ENCODE measurements around the gene GTPBP6. TPM values are rescaled to one million over a fixed set of nuclear protein-coding genes. Genes with fewer than 3 reads are reported as not detected.

The GTPBP6 gene
- total RNA-seq, 4 donors from 2014 or later = 35.3 to 53.5 (median 46.3) TPM

DNA sequence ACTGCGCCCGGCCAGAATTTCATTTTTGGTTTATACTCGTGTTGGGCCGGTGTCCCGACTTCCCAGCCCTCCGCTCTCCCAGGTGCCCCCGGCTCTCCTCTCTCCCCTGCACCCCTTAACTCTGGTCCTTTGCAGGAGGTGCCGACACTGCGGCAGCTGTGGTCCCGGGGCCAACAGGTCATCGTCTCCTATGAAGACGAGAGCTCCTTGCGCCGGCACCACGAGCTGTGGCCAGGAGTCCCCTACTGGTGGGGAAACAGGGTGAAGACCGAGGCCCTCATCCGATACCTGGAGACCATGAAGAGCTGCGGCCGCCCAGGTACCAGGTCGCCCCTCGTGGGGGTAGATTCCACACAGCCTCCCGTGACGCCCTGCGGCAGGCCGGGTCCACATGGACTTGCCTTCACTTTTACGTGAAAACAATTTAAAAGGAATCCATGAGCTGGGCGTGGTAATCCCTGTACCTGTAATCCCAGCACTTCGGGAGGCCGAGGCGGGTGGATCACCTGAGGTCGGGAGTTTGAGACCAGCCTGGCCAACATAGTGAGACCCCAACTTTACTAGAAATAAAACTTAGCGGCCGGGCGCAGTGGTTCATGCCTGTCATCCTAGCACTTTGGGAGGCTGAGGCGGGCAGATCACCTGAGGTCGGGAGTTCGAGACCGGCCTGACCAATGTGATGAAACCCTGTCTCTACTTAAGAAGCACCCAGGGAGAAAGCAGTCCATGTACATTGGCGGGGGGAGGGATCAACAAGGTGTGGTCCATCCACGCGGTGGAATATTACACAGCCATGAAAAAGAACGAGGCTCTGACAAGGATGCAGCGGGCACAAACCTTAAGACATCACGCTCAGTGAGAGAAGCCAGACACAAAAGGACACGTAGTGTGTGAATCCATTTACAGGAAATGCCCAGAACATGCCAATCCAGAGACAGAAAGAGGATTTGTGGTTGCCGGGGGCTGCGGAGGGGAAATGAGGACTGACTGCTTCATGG, 25.4 kb downstream of the GTPBP6 start:
- H3K4me3 ChIP-seq = no peak overlapping the region
- no peaks in the 10 kb centered on the region for H3K9me3 ChIP-seq
- H3K27me3 ChIP-seq = no peaks in the 10 kb centered on the region
- TF ChIP-seq, protein P1, sequence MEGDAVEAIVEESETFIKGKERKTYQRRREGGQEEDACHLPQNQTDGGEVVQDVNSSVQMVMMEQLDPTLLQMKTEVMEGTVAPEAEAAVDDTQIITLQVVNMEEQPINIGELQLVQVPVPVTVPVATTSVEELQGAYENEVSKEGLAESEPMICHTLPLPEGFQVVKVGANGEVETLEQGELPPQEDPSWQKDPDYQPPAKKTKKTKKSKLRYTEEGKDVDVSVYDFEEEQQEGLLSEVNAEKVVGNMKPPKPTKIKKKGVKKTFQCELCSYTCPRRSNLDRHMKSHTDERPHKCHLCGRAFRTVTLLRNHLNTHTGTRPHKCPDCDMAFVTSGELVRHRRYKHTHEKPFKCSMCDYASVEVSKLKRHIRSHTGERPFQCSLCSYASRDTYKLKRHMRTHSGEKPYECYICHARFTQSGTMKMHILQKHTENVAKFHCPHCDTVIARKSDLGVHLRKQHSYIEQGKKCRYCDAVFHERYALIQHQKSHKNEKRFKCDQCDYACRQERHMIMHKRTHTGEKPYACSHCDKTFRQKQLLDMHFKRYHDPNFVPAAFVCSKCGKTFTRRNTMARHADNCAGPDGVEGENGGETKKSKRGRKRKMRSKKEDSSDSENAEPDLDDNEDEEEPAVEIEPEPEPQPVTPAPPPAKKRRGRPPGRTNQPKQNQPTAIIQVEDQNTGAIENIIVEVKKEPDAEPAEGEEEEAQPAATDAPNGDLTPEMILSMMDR (IDR thresholded peaks at IDR 0.05) = no peak
- TF ChIP-seq POLR2AphosphoS5 (IDR thresholded peaks at IDR 0.05) = no peak
- no peak for TF ChIP-seq EP300 (IDR thresholded peaks at IDR 0.05)
- TF ChIP-seq POLR2A (IDR thresholded peaks at IDR 0.05) = no peak
- no peak overlapping the region for H3K27ac ChIP-seq
- H3K36me3 ChIP-seq = peaks cover 0 to 82% of the 10 kb centered on the region in 2 donors
- 93 to 98% methylated on average over 9 to 19 of the region's 47 CpGs for WGBS, 2 donors (ENCODE audit: low coverage in 1 of 2)
- no peak for ATAC-seq
- no peaks in the 10 kb centered on the region for H3K4me1 ChIP-seq

- no peak for TF ChIP-seq EP300 (IDR thresholded peaks at IDR 0.05)
- TF ChIP-seq, protein P1 (IDR thresholded peaks at IDR 0.05) = no peak
- TF ChIP-seq POLR2AphosphoS5 (IDR thresholded peaks at IDR 0.05) = no peak
- no peak for TF ChIP-seq POLR2A (IDR thresholded peaks at IDR 0.05)
- Histone ChIP-seq H3K27ac (no peak overlapping the region), H3K4me3 (no peak overlapping the region), H3K27me3 (no peaks in the 10 kb centered on the region), H3K36me3 (peaks cover 0 to 85% of the 10 kb centered on the region in 2 donors), H3K9me3 (no peaks in the 10 kb centered on the region), H3K4me1 (peaks cover 0 to 4% (median 0%) of the 10 kb centered on the region in 3 donors)
- WGBS, 2 donors (ENCODE audit: low coverage in 1 of 2) = 100% methylated on average over 1 of the region's 29 CpGs; no CpG with 5 or more reads in 1 of the 2 donors
- no peak for ATAC-seq
These were observed 27.1 kb downstream of the GTPBP6 start for GRCh38 chrX:291411-291901.

DNA sequence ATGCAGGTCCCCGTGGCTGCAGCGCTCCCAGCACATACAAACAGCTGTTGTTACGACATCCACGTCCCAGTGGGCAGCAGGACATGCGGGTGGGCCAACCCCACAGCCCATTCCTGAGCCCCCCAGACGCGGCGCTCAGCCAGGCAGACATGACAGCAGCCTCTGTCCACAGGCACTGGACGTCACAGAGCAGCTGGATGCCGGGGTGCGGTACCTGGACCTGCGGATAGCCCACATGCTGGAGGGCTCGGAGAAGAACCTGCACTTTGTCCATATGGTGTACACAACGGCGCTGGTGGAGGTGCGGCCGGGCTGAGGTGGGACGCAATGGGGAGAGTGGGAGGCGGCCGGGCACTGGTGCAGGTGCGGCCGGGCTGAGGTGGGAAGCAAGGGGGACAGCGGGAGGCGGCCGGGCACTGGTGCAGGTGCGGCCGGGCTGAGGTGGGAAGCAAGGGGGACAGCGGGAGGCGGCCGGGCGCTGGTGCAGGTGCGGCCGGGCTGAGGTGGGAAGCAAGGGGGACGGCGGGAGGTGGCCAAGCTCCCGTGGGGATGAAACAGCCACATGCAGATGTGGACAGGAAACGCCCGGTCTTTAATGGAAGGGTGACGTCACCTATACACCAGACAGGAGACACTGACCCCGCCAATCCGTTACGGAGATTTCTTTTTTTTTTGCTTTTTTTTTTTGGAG, 28.0 kb downstream of the GTPBP6 start:
- WGBS, 2 donors (ENCODE audit: low coverage in 1 of 2) = 93 to 96% methylated on average over 9 to 29 of the region's 42 CpGs
- Histone ChIP-seq H3K36me3 (peaks cover 0 to 80% of the 10 kb centered on the region in 2 donors), H3K27me3 (no peaks in the 10 kb centered on the region), H3K4me1 (peaks cover 0 to 12% (median 0%) of the 10 kb centered on the region in 3 donors), H3K9me3 (no peaks in the 10 kb centered on the region), H3K27ac (no peak overlapping the region), H3K4me3 (no peak overlapping the region)
- TF ChIP-seq, protein P1 (IDR thresholded peaks at IDR 0.05) = no peak
- TF ChIP-seq EP300 (IDR thresholded peaks at IDR 0.05) = no peak
- TF ChIP-seq POLR2AphosphoS5 (IDR thresholded peaks at IDR 0.05) = no peak
- no peak for TF ChIP-seq POLR2A (IDR thresholded peaks at IDR 0.05)
- ATAC-seq = no peak

DNA sequence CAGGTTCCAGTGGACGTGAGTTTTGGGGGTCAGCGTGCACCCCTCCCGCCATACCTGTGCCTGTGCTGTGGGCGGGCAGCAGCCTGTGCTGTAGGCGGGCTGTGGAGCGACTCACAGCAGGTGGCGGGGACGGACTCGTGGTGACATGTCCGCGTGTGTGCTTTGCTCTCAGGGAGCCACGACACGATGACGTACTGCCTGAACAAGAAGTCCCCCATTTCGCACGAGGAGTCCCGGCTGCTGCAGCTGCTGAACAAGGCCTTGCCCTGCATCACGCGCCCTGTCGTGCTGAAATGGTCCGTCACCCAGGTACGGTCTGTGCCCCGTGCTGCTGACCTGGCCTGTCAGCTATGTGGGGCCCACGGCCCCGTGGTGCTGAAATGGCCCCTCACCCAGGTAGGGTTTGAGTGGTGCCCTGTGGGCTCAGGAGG, 30.0 kb downstream of the GTPBP6 start:
- no peaks in the 10 kb centered on the region for H3K27me3 ChIP-seq
- WGBS, 2 donors (ENCODE audit: low coverage in 1 of 2) = no CpG with 5 or more reads among the region's 25 CpGs
- no peak for ATAC-seq
- TF ChIP-seq, protein P1 (IDR thresholded peaks at IDR 0.05) = no peak
- TF ChIP-seq POLR2AphosphoS5 (IDR thresholded peaks at IDR 0.05) (no peak), EP300 (IDR thresholded peaks at IDR 0.05) (no peak), POLR2A (IDR thresholded peaks at IDR 0.05) (no peak)
- H3K4me3 ChIP-seq = no peak overlapping the region
- no peaks in the 10 kb centered on the region for H3K9me3 ChIP-seq
- H3K27ac ChIP-seq = no peak overlapping the region
- peaks cover 0 to 72% of the 10 kb centered on the region in 2 donors for H3K36me3 ChIP-seq
- H3K4me1 ChIP-seq = peaks cover 0 to 16% (median 0%) of the 10 kb centered on the region in 3 donors

Data from gastroesophageal sphincter (tissue), 4 donors.